HG02981 (cell line): ENCODE measurements around the gene S100A5.

Experiments used
- ATAC-seq: cut with Tn5 transposase; IDR thresholded peaks from one replicate; pipeline ENCODE4 v1.9.1; 2021; ENCODE audit warnings: mild to moderate bottlenecking, moderate library complexity; ENCODE audit not compliant: unreplicated experiment

S100A5 gene

GRCh38 chr1:153513023-153513422 is 27.7 kb downstream of the S100A5 start:
- no peak for ATAC-seq

- ATAC-seq = no peak
These were observed 29.7 kb downstream of the S100A5 start for GRCh38 chr1:153510984-153511410.

- ATAC-seq = no peak
These were observed 30.9 kb downstream of the S100A5 start for GRCh38 chr1:153509729-153510354.

GRCh38 chr1:153509036-153509435 is 31.7 kb downstream of the S100A5 start:
- no peak for ATAC-seq

- no peak for ATAC-seq
These were observed 32.7 kb downstream of the S100A5 start for GRCh38 chr1:153507926-153508583.

- no peak for ATAC-seq
These were observed 33.8 kb downstream of the S100A5 start for GRCh38 chr1:153506831-153507413.

GRCh38 chr1:153506386-153506785 is 34.3 kb downstream of the S100A5 start:
- no peak for ATAC-seq

GRCh38 chr1:153505576-153505975 is 35.2 kb downstream of the S100A5 start:
- ATAC-seq = no peak

GRCh38 chr1:153503766-153504165 is 37.0 kb downstream of the S100A5 start:
- ATAC-seq = no peak

GRCh38 chr1:153498746-153499145 is 42.0 kb downstream of the S100A5 start:
- ATAC-seq = no peak

GRCh38 chr1:153495536-153495935 is 45.2 kb downstream of the S100A5 start:
- ATAC-seq = no peak

GRCh38 chr1:153494976-153495535 is 45.7 kb downstream of the S100A5 start:
- no peak for ATAC-seq

- ATAC-seq = no peak
These were observed 47.3 kb downstream of the S100A5 start for GRCh38 chr1:153493343-153493960.

GRCh38 chr1:153490272-153491051 is 50.3 kb downstream of the S100A5 start:
- no peak for ATAC-seq

GRCh38 chr1:153488731-153489130 is 52.0 kb downstream of the S100A5 start:
- no peak for ATAC-seq

GRCh38 chr1:153487707-153488106 is 53.0 kb downstream of the S100A5 start:
- no peak for ATAC-seq
